A549 (cell line): ENCODE results near the gene CER1.

Experiments used
- EP300 ChIP-seq, 2 experiments: fragments of >200 bp; sonication (Bioruptor Twin); formaldehyde crosslinking; IDR thresholded peaks; 2 replicates in 1 of 2; 3 replicates in 1 of 2; pipeline ENCODE4 v1.6.1; 2016 to 2017
- FOSL2 ChIP-seq, 2 experiments: fragments of 450-650 bp in 1 of 2; fragments of >200 bp in 1 of 2; sonication (Bioruptor Twin) in 1 of 2; formaldehyde crosslinking; IDR thresholded peaks; 2 replicates each; pipeline versions ENCODE4 v1.5.0 to v1.6.1; 2016 to 2020; ENCODE audit warnings: mild to moderate bottlenecking in 1 of 2, moderate library complexity in 1 of 2
- MYC ChIP-seq: IDR thresholded peaks from 2 replicates; pipeline ENCODE4 v1.6.1; 2012; ENCODE audit warnings: mild to moderate bottlenecking, inconsistent platforms, low read length, improper control_type of control experiment, borderline replicate concordance
- NPAS2 ChIP-seq: fragments of 250-450 bp; sonication (Bioruptor Pico); IDR thresholded peaks from 2 replicates; pipeline ENCODE4 v1.8.0; 2022; ENCODE audit warnings: mild to moderate bottlenecking, moderate library complexity, borderline replicate concordance
- POLR2A ChIP-seq: IDR thresholded peaks from 2 replicates; pipeline ENCODE4 v1.6.1; 2012; ENCODE audit warnings: mild to moderate bottlenecking, low read length
- RAD21 ChIP-seq, 2 experiments: fragments of >200 bp in 1 of 2; sonication (Bioruptor Twin) in 1 of 2; formaldehyde crosslinking in 1 of 2; IDR thresholded peaks in 1 of 2; conservative IDR thresholded peaks in 1 of 2; 2 replicates in 1 of 2; 3 replicates in 1 of 2; pipeline ENCODE4 v1.6.1; 2012 to 2018; ENCODE audit warnings: inconsistent platforms in 1 of 2
- RFX5 ChIP-seq: fragments of 450-650 bp; IDR thresholded peaks from 2 replicates; pipeline ENCODE4 v1.7.1; 2014; ENCODE audit warnings: antibody characterized with exemption, mild to moderate bottlenecking, moderate library complexity
- RNF2 ChIP-seq: fragments of 200-600 bp; sonication (generic); IDR thresholded peaks from 2 replicates; pipeline ENCODE4 v1.6.1; 2016; ENCODE audit warnings: low read depth, mild to moderate bottlenecking, antibody characterized with exemption, moderate library complexity, borderline replicate concordance
- SREBF2 ChIP-seq: fragments of 450-650 bp; IDR thresholded peaks from 2 replicates; pipeline ENCODE4 v1.6.1; 2014; ENCODE audit warnings: mild to moderate bottlenecking, moderate library complexity
- ZFP36 ChIP-seq: fragments of 450-650 bp; IDR thresholded peaks from 2 replicates; pipeline ENCODE4 v1.6.1; 2014; ENCODE audit warnings: borderline replicate concordance; ENCODE audit not compliant: partially characterized antibody
- TF ChIP-seq, protein P1 (sequence below): fragments of >200 bp; sonication (Bioruptor Twin); formaldehyde crosslinking; IDR thresholded peaks from 3 replicates; pipeline ENCODE4 v1.5.1; 2016
- TF ChIP-seq, protein P2 (sequence below): fragments of 200-600 bp; sonication (generic); IDR thresholded peaks from 2 replicates; pipeline ENCODE4 v1.6.1; 2016; ENCODE audit warnings: antibody characterized with exemption, mild to moderate bottlenecking, moderate library complexity
- TF ChIP-seq, protein P3 (sequence below): fragments of 450-650 bp; IDR thresholded peaks from 2 replicates; pipeline ENCODE4 v1.6.1; 2014; ENCODE audit warnings: antibody characterized with exemption

DNA sequence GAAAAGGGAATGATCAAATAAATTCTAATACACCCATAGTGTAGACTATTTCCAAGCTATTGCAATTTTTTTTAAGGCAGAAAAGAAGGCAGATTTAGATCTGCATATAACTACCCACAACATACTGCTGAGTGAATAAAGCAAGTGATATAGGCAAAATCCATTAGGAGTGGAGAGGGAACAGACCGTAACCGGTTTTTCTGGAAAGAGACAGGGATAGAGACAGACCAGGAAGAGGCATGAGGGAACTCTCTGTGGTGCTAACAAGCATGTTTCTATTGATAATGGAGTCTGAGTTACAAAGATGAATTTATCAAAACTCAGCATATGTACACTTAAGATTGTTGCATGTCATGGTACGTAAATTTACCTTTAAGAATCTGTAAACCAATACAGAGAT lies 43.8 kb downstream of the CER1 start:
- TF ChIP-seq, protein P1, sequence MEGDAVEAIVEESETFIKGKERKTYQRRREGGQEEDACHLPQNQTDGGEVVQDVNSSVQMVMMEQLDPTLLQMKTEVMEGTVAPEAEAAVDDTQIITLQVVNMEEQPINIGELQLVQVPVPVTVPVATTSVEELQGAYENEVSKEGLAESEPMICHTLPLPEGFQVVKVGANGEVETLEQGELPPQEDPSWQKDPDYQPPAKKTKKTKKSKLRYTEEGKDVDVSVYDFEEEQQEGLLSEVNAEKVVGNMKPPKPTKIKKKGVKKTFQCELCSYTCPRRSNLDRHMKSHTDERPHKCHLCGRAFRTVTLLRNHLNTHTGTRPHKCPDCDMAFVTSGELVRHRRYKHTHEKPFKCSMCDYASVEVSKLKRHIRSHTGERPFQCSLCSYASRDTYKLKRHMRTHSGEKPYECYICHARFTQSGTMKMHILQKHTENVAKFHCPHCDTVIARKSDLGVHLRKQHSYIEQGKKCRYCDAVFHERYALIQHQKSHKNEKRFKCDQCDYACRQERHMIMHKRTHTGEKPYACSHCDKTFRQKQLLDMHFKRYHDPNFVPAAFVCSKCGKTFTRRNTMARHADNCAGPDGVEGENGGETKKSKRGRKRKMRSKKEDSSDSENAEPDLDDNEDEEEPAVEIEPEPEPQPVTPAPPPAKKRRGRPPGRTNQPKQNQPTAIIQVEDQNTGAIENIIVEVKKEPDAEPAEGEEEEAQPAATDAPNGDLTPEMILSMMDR = no peak
- no peak for TF ChIP-seq MYC
- TF ChIP-seq, protein P2, sequence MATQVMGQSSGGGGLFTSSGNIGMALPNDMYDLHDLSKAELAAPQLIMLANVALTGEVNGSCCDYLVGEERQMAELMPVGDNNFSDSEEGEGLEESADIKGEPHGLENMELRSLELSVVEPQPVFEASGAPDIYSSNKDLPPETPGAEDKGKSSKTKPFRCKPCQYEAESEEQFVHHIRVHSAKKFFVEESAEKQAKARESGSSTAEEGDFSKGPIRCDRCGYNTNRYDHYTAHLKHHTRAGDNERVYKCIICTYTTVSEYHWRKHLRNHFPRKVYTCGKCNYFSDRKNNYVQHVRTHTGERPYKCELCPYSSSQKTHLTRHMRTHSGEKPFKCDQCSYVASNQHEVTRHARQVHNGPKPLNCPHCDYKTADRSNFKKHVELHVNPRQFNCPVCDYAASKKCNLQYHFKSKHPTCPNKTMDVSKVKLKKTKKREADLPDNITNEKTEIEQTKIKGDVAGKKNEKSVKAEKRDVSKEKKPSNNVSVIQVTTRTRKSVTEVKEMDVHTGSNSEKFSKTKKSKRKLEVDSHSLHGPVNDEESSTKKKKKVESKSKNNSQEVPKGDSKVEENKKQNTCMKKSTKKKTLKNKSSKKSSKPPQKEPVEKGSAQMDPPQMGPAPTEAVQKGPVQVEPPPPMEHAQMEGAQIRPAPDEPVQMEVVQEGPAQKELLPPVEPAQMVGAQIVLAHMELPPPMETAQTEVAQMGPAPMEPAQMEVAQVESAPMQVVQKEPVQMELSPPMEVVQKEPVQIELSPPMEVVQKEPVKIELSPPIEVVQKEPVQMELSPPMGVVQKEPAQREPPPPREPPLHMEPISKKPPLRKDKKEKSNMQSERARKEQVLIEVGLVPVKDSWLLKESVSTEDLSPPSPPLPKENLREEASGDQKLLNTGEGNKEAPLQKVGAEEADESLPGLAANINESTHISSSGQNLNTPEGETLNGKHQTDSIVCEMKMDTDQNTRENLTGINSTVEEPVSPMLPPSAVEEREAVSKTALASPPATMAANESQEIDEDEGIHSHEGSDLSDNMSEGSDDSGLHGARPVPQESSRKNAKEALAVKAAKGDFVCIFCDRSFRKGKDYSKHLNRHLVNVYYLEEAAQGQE = no peak
- TF ChIP-seq, protein P3, sequence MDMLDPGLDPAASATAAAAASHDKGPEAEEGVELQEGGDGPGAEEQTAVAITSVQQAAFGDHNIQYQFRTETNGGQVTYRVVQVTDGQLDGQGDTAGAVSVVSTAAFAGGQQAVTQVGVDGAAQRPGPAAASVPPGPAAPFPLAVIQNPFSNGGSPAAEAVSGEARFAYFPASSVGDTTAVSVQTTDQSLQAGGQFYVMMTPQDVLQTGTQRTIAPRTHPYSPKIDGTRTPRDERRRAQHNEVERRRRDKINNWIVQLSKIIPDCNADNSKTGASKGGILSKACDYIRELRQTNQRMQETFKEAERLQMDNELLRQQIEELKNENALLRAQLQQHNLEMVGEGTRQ = no peak
- TF ChIP-seq EP300 (IDR thresholded peaks at IDR 0.05) = no peak
- TF ChIP-seq NPAS2 (CRISPR knock-in tag) = no peak
- TF ChIP-seq FOSL2 (IDR thresholded peaks at IDR 0.05) = no peak
- TF ChIP-seq FOSL2 (CRISPR knock-in tag; IDR thresholded peaks at IDR 0.05) = no peak
- no peak for TF ChIP-seq RAD21 (conservative IDR thresholded peaks at IDR 0.05 in 1 of 2, IDR thresholded peaks at IDR 0.05 in 1 of 2)
- no peak for TF ChIP-seq POLR2A
- TF ChIP-seq SREBF2 = no peak
- no peak for TF ChIP-seq ZFP36
- TF ChIP-seq RNF2 = no peak
- no peak for TF ChIP-seq RFX5
